ENCODE results near the gene MKNK2.
A peak's percentile ranks its signal among the peaks of the same experiment; 100 is the strongest.
"Not testable (repeated sequence)": the region's sequence is repeated elsewhere in the genome, so short reads cannot be mapped to it uniquely, and the experiment has no call there.

Gene MKNK2

DNA sequence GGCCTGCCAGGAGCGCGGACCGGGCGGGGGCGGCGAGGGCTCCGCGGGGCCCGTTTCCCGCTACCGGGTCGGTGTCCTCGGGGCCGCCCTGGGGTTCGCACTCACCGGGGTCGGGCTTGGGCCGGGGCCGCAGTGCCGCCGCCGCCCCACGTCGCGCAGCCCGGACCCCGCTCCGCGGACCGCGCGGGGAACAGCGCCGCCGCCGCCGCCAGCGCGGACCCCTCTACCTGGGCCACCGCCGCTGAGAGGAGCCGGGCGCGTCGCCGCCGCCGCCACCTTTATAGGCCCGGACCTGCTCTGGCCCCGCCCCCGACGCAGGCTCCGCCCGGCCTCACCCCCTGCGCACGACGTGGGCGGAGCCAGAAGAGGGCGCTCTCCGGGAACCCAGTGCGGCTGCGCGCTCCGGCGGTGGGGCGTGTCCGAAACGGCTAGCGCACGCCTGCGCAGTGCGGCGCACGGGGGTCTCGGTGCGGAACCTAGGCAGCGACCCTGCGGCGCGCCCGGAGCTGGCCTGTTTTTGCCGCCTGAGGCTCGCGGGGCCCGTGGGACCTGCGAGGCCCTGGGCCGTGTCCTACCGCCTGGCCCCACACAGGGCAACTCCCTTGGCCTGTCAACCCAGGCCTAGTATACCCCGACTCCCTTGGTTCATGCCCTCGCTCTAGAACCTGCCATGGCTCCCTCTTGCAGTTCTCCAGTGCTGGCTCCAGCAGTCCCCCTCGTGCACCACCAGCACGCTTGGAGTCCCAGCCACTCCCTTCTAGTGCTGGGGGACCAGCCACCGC, at the start of gene MKNK2:
TSS of gene MKNK2 (minus strand) at position 254 of the 782 bp plus-strand sequence. CDS start 393 bp downstream, outside the sequence.
- DNase-seq: peak; percentile 88

DNA sequence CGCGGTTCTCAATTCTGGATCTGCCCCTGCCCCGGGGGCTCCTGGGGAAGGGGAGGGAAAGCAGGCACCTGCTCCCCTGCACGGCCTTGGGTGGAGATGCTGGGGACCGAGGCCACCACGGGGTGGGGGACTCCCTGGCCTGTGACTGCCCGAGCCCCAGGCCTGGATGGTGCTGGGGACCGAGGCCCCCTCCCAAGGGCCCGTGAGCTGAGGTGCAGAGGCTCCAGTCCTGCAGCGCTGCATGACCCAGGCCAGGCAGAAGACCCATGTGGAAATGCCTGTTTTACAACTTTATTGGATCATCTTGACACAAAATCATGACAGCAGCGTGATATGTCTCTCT, 49.6 kb upstream of the MKNK2 start:
- DNase-seq: no peak

DNA sequence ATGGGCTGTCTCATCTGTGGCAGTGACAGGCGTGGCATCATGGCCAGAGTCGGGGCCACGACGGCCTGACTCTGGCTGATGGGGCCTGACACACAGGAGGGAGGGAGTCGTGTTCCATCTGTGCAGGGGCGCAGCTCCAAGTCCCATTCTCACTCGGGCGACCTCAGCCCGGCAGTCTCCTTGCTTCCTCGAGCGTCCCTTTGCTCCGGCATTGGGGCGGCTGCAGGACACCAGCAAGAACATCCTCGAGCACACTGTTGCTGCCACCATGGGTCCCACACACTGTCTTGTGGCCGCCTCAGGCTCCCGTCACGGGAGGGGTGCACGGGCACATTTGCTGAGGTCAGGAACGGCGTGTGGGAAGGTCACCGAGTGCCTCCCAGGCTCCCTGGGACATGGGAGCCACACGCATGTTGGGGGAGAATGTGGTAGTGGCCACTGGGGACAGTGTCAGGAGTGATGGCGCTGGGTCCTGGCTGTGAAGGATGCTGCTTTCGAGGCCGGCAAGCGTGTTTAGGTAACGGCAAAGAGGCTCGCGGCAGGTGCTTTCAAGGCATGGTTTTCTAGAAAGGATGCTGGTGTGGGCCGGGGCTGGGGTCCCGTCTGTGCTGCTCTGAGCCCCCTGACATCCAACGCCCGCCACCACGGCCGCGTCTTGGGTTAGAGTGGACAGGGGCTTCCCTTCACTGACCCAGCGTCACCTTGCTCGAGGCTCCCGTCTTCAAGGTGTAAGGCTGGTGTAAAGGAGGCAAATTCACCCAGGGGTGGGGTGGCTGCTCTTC, 49.1 kb upstream of the MKNK2 start:
- DNase-seq: no peak

- DNase-seq: no peak
These were observed 48.0 kb upstream of the MKNK2 start for GRCh38 chr19:2099054-2099501.

DNA sequence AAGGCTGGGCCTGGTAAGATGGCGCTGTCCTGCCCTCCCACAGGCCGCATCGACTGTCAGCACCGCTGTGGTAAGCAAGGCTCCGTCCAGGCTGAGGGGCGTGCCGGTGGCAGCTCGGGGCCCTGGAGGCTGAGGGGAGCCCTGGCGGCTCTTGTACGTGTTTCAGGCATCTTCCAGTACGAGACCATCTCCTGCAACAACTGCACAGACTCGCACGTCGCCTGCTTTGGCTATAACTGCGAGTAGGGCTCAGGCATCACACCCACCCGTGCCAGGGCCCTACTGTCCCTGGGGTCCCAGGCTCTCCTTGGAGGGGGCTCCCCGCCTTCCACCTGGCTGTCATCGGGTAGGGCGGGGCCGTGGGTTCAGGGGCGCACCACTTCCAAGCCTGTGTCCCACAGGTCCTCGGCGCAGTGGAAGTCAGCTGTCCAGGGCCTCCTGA, 46.9 kb upstream of the MKNK2 start:
- no peak for DNase-seq

GRCh38 chr19:2097203-2097885, 46.3 kb upstream of the MKNK2 start:
- no peak for DNase-seq

- peak; percentile 93 for DNase-seq
These were observed 45.6 kb upstream of the MKNK2 start, which contains the start of gene IZUMO4 for GRCh38 chr19:2096480-2097202. TSS of gene IZUMO4 (plus strand) at chr19:2096915. CDS start at chr19:2096946, 31 bp downstream.

- peak; percentile 71 for DNase-seq
These were observed 45.0 kb upstream of the MKNK2 start, which contains the start of gene MOB3A for GRCh38 chr19:2096034-2096479. TSS of gene MOB3A (minus strand) at chr19:2096326. CDS start at chr19:2078560, 17,766 bp downstream.

DNA sequence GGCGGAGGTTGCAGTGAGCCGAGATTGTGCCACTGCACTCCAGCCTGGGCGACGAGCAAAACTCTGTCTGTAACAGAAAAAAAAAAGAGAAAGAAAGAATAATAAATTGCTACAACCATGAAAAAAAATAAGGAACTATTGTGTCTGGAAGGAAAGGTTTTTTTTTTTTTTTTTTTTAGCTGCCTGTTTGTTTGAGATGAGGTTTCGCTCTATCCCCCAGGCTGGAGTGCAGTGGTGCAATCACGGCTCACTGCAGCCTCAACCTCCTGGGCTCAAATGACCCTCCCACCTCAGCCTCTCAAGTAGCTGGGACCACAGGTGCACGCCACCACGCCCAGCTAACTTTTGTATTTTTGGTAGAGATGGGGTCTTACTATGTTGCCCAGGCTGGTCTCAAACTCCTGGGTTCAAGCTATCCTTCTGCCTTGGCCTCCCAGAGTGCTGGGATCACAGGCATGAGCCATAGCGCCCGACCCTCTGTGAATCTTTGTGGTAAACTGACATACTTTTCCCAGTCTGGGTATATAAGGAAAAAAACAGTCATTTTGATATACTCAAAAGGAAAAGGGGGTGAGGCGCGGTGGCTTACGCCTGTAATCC, 41.0 kb upstream of the MKNK2 start:
- not testable (repeated sequence) for DNase-seq

DNA sequence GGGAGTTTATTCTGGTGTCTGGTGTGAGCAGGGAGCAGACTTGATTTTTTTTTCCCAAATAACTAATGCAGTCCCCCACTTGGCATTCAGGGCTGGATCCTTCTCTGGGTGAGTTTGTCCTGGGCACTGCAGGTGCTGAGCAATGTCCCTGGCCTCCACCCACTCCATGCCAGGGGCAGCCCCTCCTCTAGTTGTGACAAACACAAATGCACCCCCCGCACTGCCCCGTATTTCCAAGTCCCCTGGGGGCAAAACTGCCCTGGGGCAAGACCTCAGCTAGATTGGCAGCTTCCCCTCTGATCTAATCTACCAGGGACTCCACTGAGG, 38.6 kb upstream of the MKNK2 start:
- DNase-seq: no peak

DNA sequence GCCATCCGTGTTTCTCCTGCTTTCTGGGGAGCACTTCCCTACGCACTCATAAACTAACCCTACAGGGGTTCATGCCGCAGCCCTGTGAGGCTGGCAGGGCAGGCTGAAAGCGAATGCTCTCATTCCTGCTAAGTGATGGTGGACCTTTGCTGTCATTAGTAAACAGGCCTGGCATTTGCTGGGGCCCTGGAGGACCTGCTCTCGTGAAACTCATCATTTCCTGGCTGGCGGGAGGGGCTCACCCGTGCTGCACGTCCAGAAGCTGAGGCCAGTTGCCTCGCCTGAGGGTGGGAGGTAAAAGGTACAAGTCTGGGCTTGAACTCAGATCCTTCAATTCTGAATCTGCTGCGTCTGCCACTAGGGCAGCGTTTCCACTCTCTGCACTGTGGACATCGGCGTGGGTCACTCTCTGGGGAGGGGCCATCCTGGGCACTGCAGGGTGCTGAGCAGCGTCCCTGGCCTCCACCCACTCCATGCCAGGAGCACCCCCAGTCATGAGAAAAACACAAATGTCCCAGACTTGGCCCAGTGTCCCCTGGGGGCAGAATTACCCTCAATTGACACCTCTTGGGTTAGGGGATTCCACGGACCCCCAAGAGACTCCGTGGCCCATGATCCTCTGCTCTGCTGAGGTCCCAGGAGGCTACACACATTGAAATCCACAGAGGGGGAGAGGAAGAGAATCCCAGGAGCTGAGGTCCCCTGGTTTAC, 38.1 kb upstream of the MKNK2 start:
- no peak for DNase-seq

DNA sequence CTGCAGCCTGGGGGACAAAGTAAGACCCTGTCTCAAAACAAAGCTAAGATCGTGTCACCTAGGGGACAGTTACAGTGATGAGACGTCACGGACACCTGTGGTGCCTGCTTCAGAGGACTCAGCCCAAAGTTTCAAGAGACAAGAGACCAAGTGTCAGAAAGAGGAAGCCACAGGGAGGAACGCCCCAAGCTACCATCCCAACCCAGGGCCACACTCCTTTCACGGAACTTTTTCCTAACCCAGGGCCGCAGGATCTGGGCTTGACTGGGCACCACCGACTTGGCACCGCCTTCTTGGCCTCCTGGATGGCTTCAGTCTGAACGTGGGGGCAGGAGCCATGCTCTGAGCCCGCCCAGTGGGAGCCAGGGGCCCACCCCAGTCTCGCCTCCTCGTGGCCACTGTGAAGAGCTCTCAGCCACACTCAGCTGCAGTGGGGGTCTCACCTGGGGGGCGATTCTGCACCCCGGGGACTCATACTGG, 36.6 kb upstream of the MKNK2 start:
- DNase-seq: no peak

DNA sequence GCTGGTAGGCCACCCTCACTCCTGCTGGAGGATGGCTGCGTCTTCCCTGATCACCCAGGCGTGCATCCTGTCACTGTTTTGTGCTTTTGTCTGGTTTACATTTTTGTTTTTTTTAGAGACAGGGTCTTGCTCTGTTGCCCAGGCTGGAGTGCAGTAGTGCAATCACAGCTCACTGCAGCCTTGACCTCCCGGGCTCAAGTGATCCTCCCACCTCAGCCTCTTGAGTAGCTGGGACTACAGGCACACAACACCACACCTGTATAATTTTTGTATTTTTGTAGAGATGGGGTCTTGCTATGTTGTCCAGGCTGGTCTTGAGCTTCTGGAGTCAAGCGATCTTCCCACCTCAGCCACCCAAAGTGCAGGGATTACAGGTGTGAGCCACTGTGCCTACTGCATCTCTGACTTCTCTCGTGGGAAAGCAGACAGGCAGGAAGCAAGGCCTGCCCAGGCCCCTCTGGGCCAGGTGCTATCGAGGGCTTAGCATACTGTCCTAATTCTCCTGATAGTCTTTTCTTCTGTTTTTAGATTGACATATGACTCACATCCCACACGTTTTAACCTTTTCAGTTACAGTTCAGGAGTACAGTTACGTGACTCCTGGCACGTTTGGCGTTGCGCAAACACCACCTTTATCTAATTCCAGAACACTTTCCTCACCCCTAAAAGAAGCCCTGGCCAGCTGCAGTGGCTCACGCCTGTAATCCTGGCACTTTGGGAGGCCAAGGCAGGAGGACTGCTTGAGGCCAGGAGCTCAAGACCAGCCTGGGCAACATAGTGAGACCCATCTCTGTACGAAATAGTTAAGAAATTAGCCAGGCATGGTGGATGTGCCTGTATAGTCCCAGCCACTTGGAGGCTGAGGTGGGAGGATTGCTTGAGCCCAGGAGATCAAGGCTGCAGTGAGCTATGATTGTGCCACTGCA, 35.9 kb upstream of the MKNK2 start:
- DNase-seq: not testable (repeated sequence)

- no peak for DNase-seq
These were observed 34.1 kb upstream of the MKNK2 start for GRCh38 chr19:2084993-2085720.

- no peak for DNase-seq
These were observed 32.3 kb upstream of the MKNK2 start for GRCh38 chr19:2083174-2083854.

GRCh38 chr19:2081873-2082810, 31.1 kb upstream of the MKNK2 start:
- no peak for DNase-seq

DNA sequence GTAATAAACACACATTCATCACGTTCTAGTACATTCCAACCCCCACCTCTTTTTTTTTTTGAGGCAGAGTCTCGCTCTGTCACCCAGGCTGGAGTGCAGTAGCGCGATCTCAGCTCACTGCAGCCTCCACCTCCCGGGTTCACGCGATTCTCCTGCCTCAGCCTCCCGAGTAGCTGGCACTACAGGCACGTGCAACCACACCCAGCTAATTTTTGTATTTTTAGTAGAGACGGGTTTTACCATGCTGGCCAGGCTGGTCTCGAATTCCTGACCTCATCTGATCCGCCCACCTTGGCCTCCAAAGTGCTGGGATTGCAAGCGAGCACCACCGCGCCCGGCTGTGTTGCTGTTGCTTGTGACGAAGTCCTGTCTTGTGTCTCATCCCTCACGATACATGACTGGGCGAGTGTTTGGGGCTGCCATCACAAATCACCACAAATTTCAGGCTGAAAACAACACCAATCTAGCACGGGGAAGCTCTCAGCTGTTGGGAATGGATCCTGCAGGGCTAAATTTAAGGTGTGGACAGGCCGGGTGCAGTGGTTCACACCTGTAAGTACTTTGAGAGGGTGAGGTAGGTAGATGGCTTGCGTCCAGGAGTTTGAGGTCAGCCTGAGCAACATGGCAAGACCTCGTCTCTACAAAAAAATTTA, 29.4 kb upstream of the MKNK2 start:
- no peak for DNase-seq
